Measurements from ENCODE around the gene TCF7L2.

Gene TCF7L2

GRCh38 chr10:113006656-113007342 is 56.8 kb downstream of the TCF7L2 start:
- TF ChIP-seq ZNF274 (IDR thresholded peaks at IDR 0.05; ENCODE audit: low read depth, low read length), result no peak
- no peak for TF ChIP-seq SUZ12 (IDR thresholded peaks at IDR 0.05; ENCODE audit: extremely low read depth, insufficient read depth, insufficient read length)
- peaks cover 7% of the 10 kb centered on the region for H3K4me1 ChIP-seq (ENCODE audit: insufficient read depth, insufficient read length)
- H3K4me3 ChIP-seq (ENCODE audit: insufficient read length, low read depth), result no peak overlapping the region
- no peak for DNase-seq (ENCODE audit: low read depth, low spot score)
- H3K27me3 ChIP-seq (ENCODE audit: insufficient read depth, insufficient read length), result no peaks in the 10 kb centered on the region
- no peak overlapping the region for H3K9ac ChIP-seq (ENCODE audit: insufficient read length, low read depth)
- H3K36me3 ChIP-seq (ENCODE audit: insufficient read depth, insufficient read length, low read length), result peaks cover 30% of the 10 kb centered on the region
- no peaks in the 10 kb centered on the region for H3K9me3 ChIP-seq (ENCODE audit: insufficient read depth, low read length)

- no peaks in the 10 kb centered on the region for H3K27me3 ChIP-seq (ENCODE audit: insufficient read depth, insufficient read length)
- no peaks in the 10 kb centered on the region for H3K9me3 ChIP-seq (ENCODE audit: insufficient read depth, low read length)
- DNase-seq (ENCODE audit: low read depth, low spot score), result no peak
- H3K36me3 ChIP-seq (ENCODE audit: insufficient read depth, insufficient read length, low read length), result peaks cover 25% of the 10 kb centered on the region
- H3K9ac ChIP-seq (ENCODE audit: insufficient read length, low read depth), result no peak overlapping the region
- TF ChIP-seq SUZ12 (IDR thresholded peaks at IDR 0.05; ENCODE audit: extremely low read depth, insufficient read depth, insufficient read length), result no peak
- TF ChIP-seq YY1 (IDR thresholded peaks at IDR 0.05; ENCODE audit: insufficient read depth, insufficient read length), result no peak
- no peak for TF ChIP-seq ZNF274 (IDR thresholded peaks at IDR 0.05; ENCODE audit: low read depth, low read length)
- H3K4me3 ChIP-seq (ENCODE audit: insufficient read length, low read depth), result no peak overlapping the region
- peaks cover 7% of the 10 kb centered on the region for H3K4me1 ChIP-seq (ENCODE audit: insufficient read depth, insufficient read length)
Observed at GRCh38 chr10:113007343-113007771, 57.3 kb downstream of the TCF7L2 start.

- DNase-seq (ENCODE audit: low read depth, low spot score), result no peak
Observed at GRCh38 chr10:113007821-113008220, 57.8 kb downstream of the TCF7L2 start.

GRCh38 chr10:113011592-113012374 is 61.7 kb downstream of the TCF7L2 start:
- no peak for TF ChIP-seq ZNF274 (IDR thresholded peaks at IDR 0.05; ENCODE audit: low read depth, low read length)
- no peak for TF ChIP-seq SUZ12 (IDR thresholded peaks at IDR 0.05; ENCODE audit: extremely low read depth, insufficient read depth, insufficient read length)
- no peak for TF ChIP-seq YY1 (IDR thresholded peaks at IDR 0.05; ENCODE audit: insufficient read depth, insufficient read length)
- H3K4me1 ChIP-seq (ENCODE audit: insufficient read depth, insufficient read length), result peaks cover 4% of the 10 kb centered on the region
- no peaks in the 10 kb centered on the region for H3K9me3 ChIP-seq (ENCODE audit: insufficient read depth, low read length)
- peaks cover 9% of the 10 kb centered on the region for H3K36me3 ChIP-seq (ENCODE audit: insufficient read depth, insufficient read length, low read length)
- no peak overlapping the region for H3K4me3 ChIP-seq (ENCODE audit: insufficient read length, low read depth)
- H3K9ac ChIP-seq (ENCODE audit: insufficient read length, low read depth), result no peak overlapping the region
- H3K27me3 ChIP-seq (ENCODE audit: insufficient read depth, insufficient read length), result no peaks in the 10 kb centered on the region
- DNase-seq (ENCODE audit: low read depth, low spot score), result no peak

More at GRCh38 chr10:113007821-113008220, 57.8 kb downstream of the TCF7L2 start:
- H3K4me1 ChIP-seq (ENCODE audit: insufficient read depth, insufficient read length), result peaks cover 7% of the 10 kb centered on the region
- no peaks in the 10 kb centered on the region for H3K27me3 ChIP-seq (ENCODE audit: insufficient read depth, insufficient read length)
- H3K36me3 ChIP-seq (ENCODE audit: insufficient read depth, insufficient read length, low read length), result peaks cover 22% of the 10 kb centered on the region
- no peak for TF ChIP-seq SUZ12 (IDR thresholded peaks at IDR 0.05; ENCODE audit: extremely low read depth, insufficient read depth, insufficient read length)
- no peak for TF ChIP-seq ZNF274 (IDR thresholded peaks at IDR 0.05; ENCODE audit: low read depth, low read length)
- no peak for TF ChIP-seq YY1 (IDR thresholded peaks at IDR 0.05; ENCODE audit: insufficient read depth, insufficient read length)
- no peak overlapping the region for H3K9ac ChIP-seq (ENCODE audit: insufficient read length, low read depth)
- H3K4me3 ChIP-seq (ENCODE audit: insufficient read length, low read depth), result no peak overlapping the region
- H3K9me3 ChIP-seq (ENCODE audit: insufficient read depth, low read length), result no peaks in the 10 kb centered on the region

GRCh38 chr10:113015201-113015600 is 65.2 kb downstream of the TCF7L2 start:
- H3K9ac ChIP-seq (ENCODE audit: insufficient read length, low read depth), result no peak overlapping the region
- no peak for DNase-seq (ENCODE audit: low read depth, low spot score)

GRCh38 chr10:113017376-113017775 is 67.3 kb downstream of the TCF7L2 start:
- TF ChIP-seq ZNF274 (IDR thresholded peaks at IDR 0.05; ENCODE audit: low read depth, low read length) (no peak), SUZ12 (IDR thresholded peaks at IDR 0.05; ENCODE audit: extremely low read depth, insufficient read depth, insufficient read length) (no peak), YY1 (IDR thresholded peaks at IDR 0.05; ENCODE audit: insufficient read depth, insufficient read length) (no peak)
- Histone ChIP-seq H3K27me3 (ENCODE audit: insufficient read depth, insufficient read length) (no peaks in the 10 kb centered on the region), H3K36me3 (ENCODE audit: insufficient read depth, insufficient read length, low read length) (peaks cover 6% of the 10 kb centered on the region), H3K4me3 (ENCODE audit: insufficient read length, low read depth) (no peak overlapping the region), H3K9ac (ENCODE audit: insufficient read length, low read depth) (no peak overlapping the region), H3K4me1 (ENCODE audit: insufficient read depth, insufficient read length) (peaks cover 14% of the 10 kb centered on the region), H3K9me3 (ENCODE audit: insufficient read depth, low read length) (no peaks in the 10 kb centered on the region)
- DNase-seq (ENCODE audit: low read depth, low spot score), result no peak

More at GRCh38 chr10:113015201-113015600, 65.2 kb downstream of the TCF7L2 start:
- TF ChIP-seq ZNF274 (IDR thresholded peaks at IDR 0.05; ENCODE audit: low read depth, low read length) (no peak), YY1 (IDR thresholded peaks at IDR 0.05; ENCODE audit: insufficient read depth, insufficient read length) (no peak), SUZ12 (IDR thresholded peaks at IDR 0.05; ENCODE audit: extremely low read depth, insufficient read depth, insufficient read length) (no peak)
- Histone ChIP-seq H3K36me3 (ENCODE audit: insufficient read depth, insufficient read length, low read length) (no peaks in the 10 kb centered on the region), H3K27me3 (ENCODE audit: insufficient read depth, insufficient read length) (no peaks in the 10 kb centered on the region), H3K4me3 (ENCODE audit: insufficient read length, low read depth) (no peak overlapping the region), H3K9me3 (ENCODE audit: insufficient read depth, low read length) (no peaks in the 10 kb centered on the region), H3K4me1 (ENCODE audit: insufficient read depth, insufficient read length) (peaks cover 10% of the 10 kb centered on the region)

- Histone ChIP-seq H3K27me3 (ENCODE audit: insufficient read depth, insufficient read length) (no peaks in the 10 kb centered on the region), H3K4me1 (ENCODE audit: insufficient read depth, insufficient read length) (peaks cover 14% of the 10 kb centered on the region), H3K9me3 (ENCODE audit: insufficient read depth, low read length) (no peaks in the 10 kb centered on the region), H3K9ac (ENCODE audit: insufficient read length, low read depth) (no peak overlapping the region), H3K4me3 (ENCODE audit: insufficient read length, low read depth) (no peak overlapping the region), H3K36me3 (ENCODE audit: insufficient read depth, insufficient read length, low read length) (peaks cover 6% of the 10 kb centered on the region)
- no peak for DNase-seq (ENCODE audit: low read depth, low spot score)
- TF ChIP-seq YY1 (IDR thresholded peaks at IDR 0.05; ENCODE audit: insufficient read depth, insufficient read length) (no peak), SUZ12 (IDR thresholded peaks at IDR 0.05; ENCODE audit: extremely low read depth, insufficient read depth, insufficient read length) (no peak), ZNF274 (IDR thresholded peaks at IDR 0.05; ENCODE audit: low read depth, low read length) (no peak)
Observed at GRCh38 chr10:113018034-113018433, 68.0 kb downstream of the TCF7L2 start.

Measured in NT2/D1 (cell line).